PC-3 (cell line): ENCODE data around the gene PHF13. TPM values are rescaled to one million over a fixed set of nuclear protein-coding genes. Genes with fewer than 3 reads are reported as not detected.

ENCODE experiments used
- ATAC-seq: fragments of 200-7000 bp; cut with Tn5 transposase; 2 replicates; pipeline ENCODE4 v1.9.1; 2020; ENCODE audit warnings: mild to moderate bottlenecking, moderate library complexity
- BruUV-seq: library from RNA; stranded (reverse); fragments of 400-500 nt; replicated peaks from 2 replicates; lab custom pipeline; 2021; lab: Mats Ljungman, UMichigan
- CTCF ChIA-PET: fragments of 300-600 bp; sonication (Branson Sonifier 250); formaldehyde crosslinking; loops from one replicate; lab custom pipeline; 2022; ENCODE audit warnings: antibody characterized with exemption; lab: Charles Lee
- POLR2A ChIA-PET: fragments of 300-600 bp; sonication (Branson Sonifier 250); formaldehyde crosslinking; loops from one replicate; lab custom pipeline; 2022; ENCODE audit warnings: antibody characterized with exemption; ENCODE audit not compliant: unreplicated experiment; lab: Charles Lee
- DNase-seq: peaks from one replicate; pipeline ENCODE4 v3.0.0-alpha.2; 2015
- H2AFZ ChIP-seq: fragments of 300-600 bp; sonication (generic); 2 replicates; pipeline ENCODE4 v1.6.0; 2016; ENCODE audit warnings: antibody characterized with exemption, low read length
- H3F3A ChIP-seq: fragments of 300-600 bp; sonication (generic); one replicate; pipeline ENCODE4 v1.6.0; 2017; ENCODE audit warnings: antibody characterized with exemption, low read length, control low read depth, mild to moderate bottlenecking; ENCODE audit not compliant: unreplicated experiment
- H3K27ac ChIP-seq: fragments of 300-600 bp; sonication (generic); 2 replicates; pipeline ENCODE4 v1.5.1; 2016; ENCODE audit warnings: mild to moderate bottlenecking, low read length
- H3K27me3 ChIP-seq: fragments of 300-600 bp; sonication (generic); 2 replicates; pipeline ENCODE4 v1.6.1; 2016; ENCODE audit warnings: low read length, mixed read lengths
- H3K36me3 ChIP-seq: fragments of 300-600 bp; sonication (generic); 2 replicates; pipeline ENCODE4 v1.6.1; 2016; ENCODE audit warnings: low read depth, mixed run types, low read length, mixed read lengths
- H3K4me1 ChIP-seq: fragments of 300-600 bp; sonication (generic); 2 replicates; pipeline ENCODE4 v1.5.1; 2016; ENCODE audit warnings: low read length; ENCODE audit not compliant: insufficient read depth
- H3K4me2 ChIP-seq: fragments of 300-600 bp; sonication (generic); 2 replicates; pipeline ENCODE4 v1.6.0; 2016; ENCODE audit warnings: low read length
- H3K4me3 ChIP-seq: fragments of 300-600 bp; sonication (generic); 2 replicates; pipeline ENCODE4 v1.5.1; 2016; ENCODE audit warnings: mild to moderate bottlenecking, low read length, mixed read lengths
- H3K79me2 ChIP-seq: fragments of 300-600 bp; sonication (generic); 2 replicates; pipeline ENCODE4 v1.6.1; 2017; ENCODE audit warnings: low read length, mixed read lengths
- H3K9ac ChIP-seq: fragments of 300-600 bp; sonication (generic); 2 replicates; pipeline ENCODE4 v1.6.0; 2016; ENCODE audit warnings: mild to moderate bottlenecking, low read length
- H3K9me2 ChIP-seq: fragments of 300-600 bp; sonication (generic); replicated peaks from 2 replicates; pipeline ENCODE4 v1.6.1; 2016; ENCODE audit warnings: mixed run types, low read length, mixed read lengths
- H3K9me3 ChIP-seq: fragments of 300-600 bp; sonication (generic); 2 replicates; pipeline ENCODE4 v1.6.1; 2016; ENCODE audit warnings: low read length, mixed read lengths
- H4K20me1 ChIP-seq: fragments of 300-600 bp; sonication (generic); 2 replicates; pipeline ENCODE4 v1.6.1; 2016; ENCODE audit warnings: low read length, mixed read lengths
- EZH2 ChIP-seq: fragments of 300-600 bp; sonication (generic); IDR thresholded peaks from one replicate; pipeline ENCODE4 v1.6.1; 2017; ENCODE audit warnings: antibody characterized with exemption, mild to moderate bottlenecking, low read length; ENCODE audit not compliant: unreplicated experiment
- EZH2phosphoT487 ChIP-seq: fragments of 300-600 bp; sonication (generic); IDR thresholded peaks from 2 replicates; pipeline ENCODE4 v1.6.1; 2018; ENCODE audit warnings: mild to moderate bottlenecking, antibody characterized with exemption, low read length, borderline replicate concordance
- intact Hi-C: fragments of 100-400 bp; cut with micrococcal nuclease; formaldehyde crosslinking; loops from 2 replicates; pipeline ENCODE4 v1.9.0; 2023
- total RNA-seq: library from RNA; depleted of rRNA; stranded (reverse); fragments of >200 nt; gene quantifications from 2 replicates; pipeline ENCODE4 v1.2.3, GENCODE V29; 2014
- TF ChIP-seq, protein P1 (sequence below): fragments of 300-600 bp; sonication (generic); conservative IDR thresholded peaks from 2 replicates; pipeline ENCODE4 v1.5.1; 2017; ENCODE audit warnings: antibody characterized with exemption, low read depth, mild to moderate bottlenecking, low read length

The PHF13 gene
- total RNA-seq, 1 experiment from 2014 or later: 13.2 TPM

DNA sequence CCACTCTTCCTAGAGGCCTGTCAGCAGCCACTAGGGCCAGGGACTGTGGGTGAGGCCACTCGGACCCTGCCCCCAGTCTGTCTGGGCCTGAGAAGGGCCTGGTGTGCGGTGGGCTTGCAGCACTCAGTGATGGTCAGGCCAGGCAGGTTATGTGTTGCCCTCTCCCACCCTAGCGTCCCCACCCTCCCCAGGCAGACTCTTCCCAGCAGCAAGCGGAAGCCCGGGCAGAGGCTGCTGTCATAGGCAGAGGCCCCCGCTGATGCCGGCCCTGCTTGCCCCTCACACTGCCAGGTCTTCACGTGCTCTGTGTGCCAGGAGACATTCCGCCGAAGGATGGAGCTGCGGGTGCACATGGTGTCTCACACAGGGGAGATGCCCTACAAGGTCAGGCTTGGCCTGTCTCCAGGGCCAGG is 27.1 kb upstream of the PHF13 start:
- ChIA-PET POLR2A (no interaction called here), CTCF (no interaction called here)
- H3K9ac ChIP-seq: no peak overlapping the region
- H3K27ac ChIP-seq: no peak overlapping the region
- no peaks in the 10 kb centered on the region for H3K9me2 ChIP-seq
- no peaks in the 10 kb centered on the region for H3K9me3 ChIP-seq
- DNase-seq: no peak
- intact Hi-C loops: no loop called here
- no peak overlapping the region for H2AFZ ChIP-seq
- no peak for ATAC-seq
- H4K20me1 ChIP-seq: peaks cover 11% of the 10 kb centered on the region; the same call in 1 of the 2 replicates
- TF ChIP-seq EZH2phosphoT487 (no peak), EZH2 (no peak)
- TF ChIP-seq, protein P1, sequence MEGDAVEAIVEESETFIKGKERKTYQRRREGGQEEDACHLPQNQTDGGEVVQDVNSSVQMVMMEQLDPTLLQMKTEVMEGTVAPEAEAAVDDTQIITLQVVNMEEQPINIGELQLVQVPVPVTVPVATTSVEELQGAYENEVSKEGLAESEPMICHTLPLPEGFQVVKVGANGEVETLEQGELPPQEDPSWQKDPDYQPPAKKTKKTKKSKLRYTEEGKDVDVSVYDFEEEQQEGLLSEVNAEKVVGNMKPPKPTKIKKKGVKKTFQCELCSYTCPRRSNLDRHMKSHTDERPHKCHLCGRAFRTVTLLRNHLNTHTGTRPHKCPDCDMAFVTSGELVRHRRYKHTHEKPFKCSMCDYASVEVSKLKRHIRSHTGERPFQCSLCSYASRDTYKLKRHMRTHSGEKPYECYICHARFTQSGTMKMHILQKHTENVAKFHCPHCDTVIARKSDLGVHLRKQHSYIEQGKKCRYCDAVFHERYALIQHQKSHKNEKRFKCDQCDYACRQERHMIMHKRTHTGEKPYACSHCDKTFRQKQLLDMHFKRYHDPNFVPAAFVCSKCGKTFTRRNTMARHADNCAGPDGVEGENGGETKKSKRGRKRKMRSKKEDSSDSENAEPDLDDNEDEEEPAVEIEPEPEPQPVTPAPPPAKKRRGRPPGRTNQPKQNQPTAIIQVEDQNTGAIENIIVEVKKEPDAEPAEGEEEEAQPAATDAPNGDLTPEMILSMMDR: no peak
- H3K79me2 ChIP-seq: peaks cover 19% of the 10 kb centered on the region
- H3F3A ChIP-seq: no peaks in the 10 kb centered on the region
- peaks cover 20% of the 10 kb centered on the region; the same call in 1 of the 2 replicates for H3K36me3 ChIP-seq
- BruUV-seq: no TSS peak
- H3K4me3 ChIP-seq: no peak overlapping the region
- peaks cover 22% of the 10 kb centered on the region for H3K4me1 ChIP-seq
- H3K4me2 ChIP-seq: no peak overlapping the region
- H3K27me3 ChIP-seq: no peaks in the 10 kb centered on the region

DNA sequence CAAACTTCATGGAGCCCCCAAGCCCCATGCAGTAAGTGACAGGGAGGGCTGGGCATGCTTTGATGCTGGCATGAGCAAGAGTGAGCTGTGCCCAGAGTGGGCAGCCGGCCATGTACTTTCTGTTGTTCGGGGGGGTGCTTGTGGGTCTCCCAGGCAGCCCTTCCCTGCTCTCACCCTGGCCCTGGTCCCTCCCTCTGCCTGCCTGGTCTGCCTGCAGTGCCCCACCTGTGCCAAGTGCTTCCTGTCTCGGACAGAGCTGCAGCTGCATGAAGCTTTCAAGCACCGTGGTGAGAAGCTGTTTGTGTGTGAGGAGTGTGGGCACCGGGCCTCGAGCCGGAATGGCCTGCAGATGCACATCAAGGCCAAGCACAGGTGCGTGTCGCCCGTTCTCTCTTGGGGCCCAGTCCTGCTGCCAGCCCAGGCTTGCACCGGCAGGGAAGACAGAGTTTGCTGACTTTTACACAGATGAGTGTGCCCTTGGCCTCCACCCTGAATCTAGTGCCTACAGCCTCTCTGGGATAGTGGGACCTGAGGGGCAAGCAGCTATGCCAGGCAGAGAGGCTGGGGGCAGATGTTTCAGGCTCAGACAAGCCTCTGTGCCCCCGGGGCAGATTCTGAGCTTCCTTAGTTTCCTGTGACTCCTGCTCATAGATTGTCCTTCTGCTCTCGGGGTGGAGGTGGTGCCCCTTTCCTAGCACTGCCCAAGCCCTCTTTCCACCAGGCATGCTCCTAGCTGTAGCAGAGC is 26.1 kb upstream of the PHF13 start:
- BruUV-seq: no TSS peak
- Histone ChIP-seq H3K36me3 (peaks cover 27% of the 10 kb centered on the region; the same call in 1 of the 2 replicates), H3K79me2 (peaks cover 11% of the 10 kb centered on the region), H3K27ac (no peak overlapping the region), H3K4me2 (no peak overlapping the region), H3K4me3 (no peak overlapping the region), H3K27me3 (no peaks in the 10 kb centered on the region), H3K9me3 (no peaks in the 10 kb centered on the region), H4K20me1 (peaks cover 21% of the 10 kb centered on the region; the same call in 1 of the 2 replicates), H2AFZ (no peak overlapping the region), H3K9ac (no peak overlapping the region), H3F3A (no peaks in the 10 kb centered on the region), H3K9me2 (no peaks in the 10 kb centered on the region), H3K4me1 (peaks cover 12% of the 10 kb centered on the region)
- intact Hi-C loops: no loop called here
- POLR2A ChIA-PET: interaction anchor here (0.8 kb wide), 1 partner anchor 9 kb away, joined by 3 read pairs; no protein-coding TSS in a partner anchor
- DNase-seq: peak; percentile 60
- peak; percentile 71 for ATAC-seq
- CTCF ChIA-PET: interaction anchor here (0.9 kb wide), 2 partner anchors 33 to 47 kb away, joined by 3 to 4 read pairs; partner anchors contain the start of gene NOL9
- TF ChIP-seq EZH2phosphoT487: no peak
- TF ChIP-seq, protein P1: no peak
- no peak for TF ChIP-seq EZH2
